Measurements from ENCODE around the gene GPI.
"Not testable (repeated sequence)": the region's sequence is repeated elsewhere in the genome, so short reads cannot be mapped to it uniquely, and the experiment has no call there.

Gene GPI
- 75.6 to 94.5 (median 82.1) reads per million in 4 donors for total RNA-seq

DNA sequence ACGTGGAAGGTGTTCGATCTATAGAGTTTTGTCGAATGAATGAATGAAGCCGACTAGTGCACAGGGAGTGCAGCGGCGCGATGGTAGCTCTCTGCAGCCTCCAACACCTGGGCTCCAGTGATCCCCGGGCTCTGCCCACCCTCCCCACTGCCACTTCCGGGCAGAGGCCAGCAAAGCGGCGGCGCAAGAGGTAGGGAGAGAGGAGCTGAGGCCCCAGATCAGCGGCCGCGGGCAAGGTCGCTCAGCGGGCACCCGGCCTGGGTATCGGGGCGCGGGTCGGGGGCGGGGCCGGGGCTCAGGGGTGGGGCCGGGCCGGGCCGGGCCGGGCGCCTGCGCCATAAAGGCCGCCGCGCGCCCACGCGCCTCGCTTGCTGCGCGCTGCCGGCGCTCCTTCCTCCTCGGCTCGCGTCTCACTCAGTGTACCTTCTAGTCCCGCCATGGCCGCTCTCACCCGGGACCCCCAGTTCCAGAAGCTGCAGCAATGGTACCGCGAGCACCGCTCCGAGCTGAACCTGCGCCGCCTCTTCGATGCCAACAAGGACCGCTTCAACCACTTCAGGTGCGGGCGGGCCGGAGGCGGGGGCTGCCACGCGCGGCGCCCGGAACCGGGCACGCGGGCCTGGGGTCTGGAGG lies at the start of gene GPI:
Gene GPI, plus strand, starts transcription at position 367 of the 633 bp plus-strand sequence. Its CDS starts 71 bp downstream, at position 438.
- DNase-seq = peak; percentile 42 to 67 (median 57)

DNA sequence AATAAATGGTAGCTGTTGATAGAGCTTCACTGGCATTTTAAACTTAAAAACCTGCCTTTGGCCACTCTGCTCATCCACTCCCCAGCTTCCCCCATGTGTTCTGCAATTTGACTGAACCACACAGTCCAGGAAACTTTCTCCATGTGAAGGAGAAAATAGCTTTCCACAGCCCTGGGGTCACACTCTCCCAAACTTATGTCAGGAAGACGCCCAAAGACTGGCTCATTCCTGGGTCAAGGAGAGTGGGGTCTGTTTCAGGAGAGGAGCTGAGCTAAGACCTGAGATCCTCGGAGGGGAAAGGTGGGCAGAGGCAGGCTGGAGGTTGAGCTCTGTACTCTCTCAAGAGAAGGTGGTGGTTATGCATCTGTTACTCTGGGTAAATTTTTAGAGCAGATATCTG lies 48.7 kb upstream of the GPI start:
- DNase-seq = no peak

DNA sequence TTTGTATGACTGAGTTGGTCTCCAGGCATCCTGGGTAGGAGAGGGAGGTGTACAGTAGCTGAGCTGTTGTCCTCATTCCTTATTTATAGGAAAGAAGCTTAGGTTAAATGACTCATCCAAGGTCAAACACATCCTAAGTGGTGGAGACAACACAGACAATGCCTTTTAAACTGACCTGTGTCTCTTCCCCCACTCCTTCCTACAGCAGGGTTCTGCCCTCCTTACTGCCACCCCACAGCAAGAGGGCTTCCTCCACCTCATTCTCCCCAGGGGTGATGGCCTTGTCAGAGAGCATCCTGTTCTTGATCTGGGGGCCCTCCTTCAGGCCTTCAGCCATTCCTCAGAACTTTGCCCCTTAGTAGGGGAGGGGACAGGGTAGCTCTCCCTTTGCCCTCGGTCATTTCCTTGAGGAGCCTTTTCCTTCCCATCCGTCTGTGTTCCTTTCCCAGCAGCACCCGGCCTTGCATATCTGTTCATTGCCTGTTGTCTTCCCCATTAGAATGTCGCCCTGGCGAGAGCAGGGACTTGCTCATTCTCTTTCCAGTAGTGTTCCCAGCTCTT lies 48.2 kb upstream of the GPI start:
- DNase-seq = no peak

DNA sequence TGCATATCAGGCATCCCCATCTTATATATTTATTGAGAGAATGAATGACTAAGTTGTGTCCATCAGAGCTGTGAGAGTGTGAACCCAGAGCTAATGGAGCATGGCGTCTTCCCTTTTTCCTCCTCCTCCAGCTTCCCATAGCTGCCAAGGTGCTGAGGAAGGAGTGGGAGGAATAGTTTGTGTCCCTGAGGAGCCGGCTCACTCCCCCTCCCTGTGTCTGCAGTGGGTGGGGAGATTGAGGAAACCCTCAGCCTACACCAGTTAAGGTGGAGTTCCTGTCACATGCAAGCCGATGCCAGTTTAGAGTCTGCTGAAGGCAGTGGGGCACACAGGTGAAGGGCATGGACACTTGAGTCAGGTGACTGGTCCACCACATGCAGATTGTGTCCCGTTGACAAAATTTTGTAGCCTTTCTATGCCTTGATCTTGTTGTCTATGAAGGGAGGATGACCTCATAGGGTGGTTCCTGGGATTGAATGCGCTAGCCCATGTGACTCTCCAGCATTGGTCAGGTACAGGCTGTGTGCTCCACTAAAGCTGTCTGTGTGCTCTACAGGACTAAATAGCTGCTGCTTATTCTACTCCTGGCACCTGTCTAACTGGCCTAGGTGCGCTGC lies 47.6 kb upstream of the GPI start:
- peak in 3 of 5 donors; percentile 9 to 22 (median 15) for DNase-seq

DNA sequence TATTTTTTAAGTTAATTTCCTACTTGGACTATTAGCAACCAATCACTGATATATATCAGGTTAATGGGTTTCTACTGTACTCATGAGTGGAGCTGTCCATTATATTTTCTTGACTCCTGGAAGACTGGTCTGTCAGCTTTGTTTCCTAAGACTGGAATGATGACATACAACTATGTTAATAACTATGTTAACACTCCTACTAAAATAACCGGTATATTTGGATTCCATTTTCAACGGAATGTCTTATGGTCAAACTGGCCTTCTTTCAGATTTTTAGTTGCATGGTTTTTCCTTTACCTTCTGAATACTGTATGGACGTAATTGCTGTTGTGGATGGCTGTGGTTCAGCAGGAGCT lies 45.8 kb upstream of the GPI start:
- DNase-seq = no peak

DNA sequence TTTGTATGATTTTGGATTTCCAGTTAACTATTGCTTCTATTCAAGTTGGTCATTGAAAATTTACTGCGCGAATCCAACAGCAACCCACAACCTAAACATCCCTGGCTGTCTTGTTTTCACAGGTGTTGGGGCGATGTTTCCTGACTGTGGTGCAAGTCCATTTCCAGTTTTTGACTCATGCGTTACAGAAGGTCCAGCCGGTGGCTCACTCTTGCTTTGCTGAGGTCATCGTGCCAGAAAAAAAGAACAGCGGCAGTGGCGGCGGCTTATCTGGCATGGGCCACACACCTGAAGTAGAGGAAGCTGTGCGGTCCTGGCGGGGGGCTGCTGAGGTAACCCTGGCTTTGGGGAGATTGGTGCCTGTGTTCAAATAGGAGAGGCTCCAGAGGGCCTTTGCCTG lies 45.2 kb upstream of the GPI start:
- DNase-seq = no peak

DNA sequence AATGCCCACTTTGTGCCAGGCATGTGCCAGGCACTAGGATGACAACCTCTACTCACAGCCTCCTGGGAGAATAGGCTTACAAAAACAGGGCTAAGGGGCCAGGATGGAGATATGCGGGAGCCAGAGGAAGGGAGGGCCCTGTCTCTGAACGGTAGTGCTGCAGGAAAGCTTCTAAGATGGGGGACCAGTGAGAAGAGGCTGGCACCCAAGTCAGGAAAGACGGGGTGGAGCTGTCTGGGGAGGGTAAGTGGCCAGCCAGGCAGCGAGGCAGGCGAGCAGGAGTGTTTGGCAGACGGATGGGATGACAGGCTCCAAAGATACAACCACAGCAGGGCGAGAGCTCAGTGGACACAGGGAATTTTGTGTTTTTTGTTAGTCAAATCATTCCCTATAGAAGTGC lies 44.7 kb upstream of the GPI start:
- no peak for DNase-seq

DNA sequence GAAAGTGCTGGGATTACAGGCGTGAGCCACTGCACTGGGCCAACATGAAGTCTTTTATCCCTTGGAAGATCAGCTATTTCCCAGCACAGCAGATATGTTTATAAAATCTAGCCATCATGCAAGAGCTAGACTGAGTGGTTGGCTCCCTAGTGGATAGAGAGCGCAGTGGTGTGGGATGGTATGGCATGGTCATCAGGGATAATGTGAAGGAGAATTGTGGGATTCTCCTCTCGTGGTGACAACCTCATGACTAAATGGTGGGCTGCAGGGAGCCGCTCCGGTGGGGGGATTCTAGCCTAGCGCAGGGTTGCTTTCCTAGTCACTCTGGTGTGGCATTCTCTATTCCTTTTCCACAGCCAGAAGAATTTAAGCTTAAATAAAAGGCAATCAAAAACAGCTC lies 43.3 kb upstream of the GPI start:
- no peak for DNase-seq

DNA sequence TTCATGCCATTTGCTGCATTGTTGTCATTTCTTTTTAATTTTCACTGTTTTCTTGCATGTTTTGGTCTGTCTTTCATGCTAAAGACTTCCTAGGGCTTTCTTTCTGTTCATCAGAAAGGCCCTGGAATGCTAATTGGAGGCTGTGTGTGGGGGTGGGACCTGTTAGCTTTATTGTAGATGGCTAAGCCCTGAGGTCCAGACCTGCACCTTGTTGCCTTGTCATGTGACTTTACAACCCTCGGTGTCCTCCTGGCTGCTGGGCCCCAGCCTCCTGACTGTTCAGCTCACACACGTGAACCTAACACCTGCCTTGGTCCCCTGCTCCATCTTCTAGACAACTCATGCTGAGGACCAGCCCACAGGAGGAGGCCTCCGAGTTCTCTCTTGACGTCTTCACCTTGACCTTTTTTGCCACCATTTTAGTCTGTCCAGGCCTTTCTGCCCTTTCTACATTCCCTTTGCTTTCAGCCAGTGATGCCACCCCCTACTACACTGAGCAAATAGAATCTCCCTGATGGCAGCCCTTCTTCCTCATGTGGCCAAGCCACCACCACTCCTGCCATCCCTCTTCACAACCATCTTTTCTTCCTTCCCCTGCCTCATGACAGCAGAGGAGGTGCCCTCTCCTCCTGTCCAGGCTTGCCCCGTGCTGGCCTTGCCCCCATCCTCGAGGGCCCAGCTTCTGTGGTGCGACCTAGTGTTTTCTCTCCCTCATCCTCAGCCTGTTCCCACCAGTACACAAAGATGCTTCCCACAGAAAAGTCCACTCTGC lies 41.4 kb upstream of the GPI start:
- no peak for DNase-seq

DNA sequence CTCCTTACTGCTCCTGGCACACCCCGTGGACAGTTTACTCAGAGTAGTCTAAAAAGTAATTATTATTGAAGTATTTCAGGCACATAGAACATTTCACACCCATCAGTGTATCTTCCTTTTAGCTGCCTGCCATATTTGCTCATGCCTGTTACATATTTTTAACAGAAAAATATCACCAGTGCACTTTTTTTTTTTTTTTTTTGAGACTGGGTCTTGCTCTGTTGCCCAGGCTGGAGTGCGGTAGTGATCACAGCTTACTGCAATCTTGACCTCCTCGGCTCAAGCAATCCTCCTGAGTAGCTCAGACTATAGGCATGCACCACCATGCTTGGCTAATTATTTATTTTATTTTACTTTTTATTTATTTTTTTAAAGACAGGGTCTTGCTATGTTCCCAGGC lies 40.7 kb upstream of the GPI start:
- no peak for DNase-seq

DNA sequence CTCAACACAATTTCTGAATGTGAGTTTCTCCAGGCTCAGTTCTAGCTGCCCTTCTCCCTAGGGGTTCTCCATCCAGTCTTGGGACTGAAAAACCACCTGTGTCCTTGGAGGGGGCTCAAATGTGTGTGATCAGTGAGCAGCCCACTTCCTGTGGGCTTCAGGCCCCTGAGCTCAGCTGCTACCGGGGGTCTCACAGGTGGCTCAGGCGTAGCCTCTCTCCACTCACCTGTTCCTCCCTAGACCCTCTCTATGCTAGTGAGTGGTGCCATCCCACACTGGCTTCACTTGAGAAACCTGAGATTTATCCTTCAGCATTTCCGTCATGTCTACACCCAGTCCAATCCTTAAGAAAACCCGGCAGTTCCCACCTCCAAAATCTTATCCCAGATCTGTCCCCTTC lies 39.8 kb upstream of the GPI start:
- no peak for DNase-seq

DNA sequence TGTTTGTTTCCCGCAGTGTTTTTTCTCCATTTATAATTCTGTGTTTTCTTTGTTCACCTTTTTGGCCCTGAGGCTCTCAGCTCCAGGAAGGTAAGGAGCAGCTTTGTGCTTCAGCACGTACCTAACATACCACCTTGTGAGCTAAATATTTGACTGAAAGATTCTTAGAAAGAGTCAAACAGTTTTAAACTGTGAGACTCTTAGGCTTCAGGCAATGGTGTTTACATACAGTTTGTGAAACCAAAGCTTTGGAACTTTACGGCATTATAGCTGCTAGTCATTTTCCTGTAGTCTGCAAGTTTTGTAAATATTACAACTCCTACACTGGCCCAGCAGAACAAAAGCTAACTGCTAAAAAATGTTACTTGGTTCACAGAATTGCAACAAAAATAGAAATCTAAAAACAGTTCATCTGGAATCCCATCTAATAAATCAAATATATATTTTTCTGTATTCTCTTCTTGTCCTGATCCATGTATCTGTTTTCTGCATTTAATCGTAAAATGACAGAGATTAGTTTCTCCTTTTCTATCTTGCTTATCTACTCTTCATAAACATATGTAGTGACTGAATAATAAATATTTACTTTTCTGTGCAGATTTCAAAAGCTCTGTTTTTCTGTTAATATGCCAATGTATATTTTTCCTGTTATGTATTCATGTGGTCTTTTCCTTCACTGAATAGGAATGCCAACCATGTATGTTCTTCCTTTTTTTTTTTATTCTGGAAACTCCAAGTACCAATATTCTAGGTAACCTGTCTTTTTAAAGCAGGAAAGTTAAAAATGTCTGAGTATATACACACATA lies 38.8 kb upstream of the GPI start:
- no peak for DNase-seq

DNA sequence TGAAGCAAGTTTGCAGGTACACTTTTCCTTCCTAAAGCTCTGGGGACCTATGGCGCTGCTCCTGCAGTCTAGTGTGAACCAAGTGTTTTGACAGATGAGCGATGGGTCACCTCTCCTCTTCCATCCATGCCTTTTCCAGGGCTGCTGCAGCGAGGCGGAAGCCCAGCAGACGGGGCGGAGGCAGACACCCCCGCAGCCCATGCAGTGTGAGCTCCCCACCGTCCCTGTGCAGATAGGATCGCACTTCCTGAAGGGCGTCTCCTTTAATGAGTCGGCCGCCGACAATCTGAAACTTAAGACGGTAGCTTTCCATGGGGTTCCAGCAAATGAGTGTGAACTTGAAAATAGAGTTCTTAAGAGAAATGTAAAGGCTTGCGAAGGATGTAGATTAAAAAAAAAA lies 37.1 kb upstream of the GPI start:
- no peak for DNase-seq

DNA sequence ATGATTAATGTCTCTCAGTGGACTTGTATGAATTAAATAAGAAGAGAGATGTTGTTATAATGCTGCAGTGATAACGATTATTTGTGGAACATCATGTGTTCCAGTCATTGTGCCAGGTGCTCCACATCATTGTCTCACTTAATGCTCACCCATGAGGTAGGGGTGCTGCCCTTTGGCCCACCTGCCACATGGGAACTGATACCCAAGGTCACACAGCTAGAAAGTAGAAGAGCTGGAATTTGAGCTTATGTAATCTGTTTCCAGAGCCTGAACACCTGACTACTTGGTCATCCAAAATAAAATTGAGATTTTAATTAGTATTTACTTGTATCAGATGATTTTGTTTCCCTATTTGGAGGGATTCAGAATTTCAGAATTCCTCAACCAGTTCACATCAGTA lies 36.0 kb upstream of the GPI start:
- no peak for DNase-seq

DNA sequence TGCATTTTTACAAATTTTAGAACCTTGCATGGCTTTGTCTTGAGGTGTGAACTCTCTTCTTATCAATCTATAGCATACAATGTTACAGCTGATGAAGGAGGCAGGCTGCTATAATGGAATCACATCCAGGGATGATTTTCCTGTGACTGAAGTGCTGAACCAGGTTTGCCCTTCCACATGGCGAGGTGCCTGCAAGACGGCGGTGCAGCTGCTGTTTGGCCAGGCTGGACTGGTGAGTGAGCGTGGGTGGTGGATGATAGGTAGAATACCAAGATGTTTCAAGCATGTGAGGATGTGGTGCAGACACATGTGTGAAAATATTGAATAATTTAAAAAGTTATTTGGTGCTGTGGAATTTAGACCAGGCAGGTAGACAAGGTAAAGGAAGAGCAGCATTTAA lies 34.9 kb upstream of the GPI start:
- no peak for DNase-seq

DNA sequence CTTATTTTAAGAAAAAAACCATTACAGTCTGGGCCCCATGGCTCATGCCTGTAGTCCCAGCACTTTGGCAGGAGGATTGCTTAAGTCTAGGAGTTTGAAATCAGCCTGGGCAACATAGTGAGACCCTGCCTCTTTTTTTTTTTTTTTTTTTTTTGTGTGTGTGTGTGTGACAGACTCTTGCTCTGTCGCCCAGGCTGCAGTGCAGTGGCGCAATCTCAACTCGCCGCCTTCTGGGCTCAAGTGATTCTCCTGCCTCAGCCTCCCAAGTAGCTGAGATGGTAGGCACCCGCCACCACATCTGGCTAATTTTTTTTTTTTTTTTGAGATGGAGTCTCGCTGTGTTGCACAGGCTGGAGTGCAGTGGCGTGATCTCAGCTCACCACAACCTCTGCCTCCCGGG lies 34.4 kb upstream of the GPI start:
- DNase-seq = not testable (repeated sequence)

DNA sequence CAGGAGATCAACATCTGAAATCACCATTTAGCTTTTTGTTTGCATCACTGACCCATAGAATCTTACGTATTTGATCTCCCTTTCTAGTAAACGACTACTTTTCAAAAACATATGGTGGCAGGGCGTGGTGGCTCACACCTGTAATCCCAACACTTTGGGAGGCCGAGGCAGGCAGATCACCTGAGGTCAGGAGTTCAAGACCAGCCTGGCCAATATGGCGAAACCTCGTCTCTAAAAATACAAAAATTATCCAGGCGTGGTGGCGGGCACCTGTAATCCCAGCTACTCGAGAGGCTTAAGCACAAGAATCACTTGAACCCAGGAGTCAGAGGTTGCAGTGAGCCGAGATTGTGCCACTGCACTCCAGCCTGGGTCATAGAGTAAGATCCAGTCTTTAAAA lies 33.4 kb upstream of the GPI start:
- DNase-seq = not testable (repeated sequence)

DNA sequence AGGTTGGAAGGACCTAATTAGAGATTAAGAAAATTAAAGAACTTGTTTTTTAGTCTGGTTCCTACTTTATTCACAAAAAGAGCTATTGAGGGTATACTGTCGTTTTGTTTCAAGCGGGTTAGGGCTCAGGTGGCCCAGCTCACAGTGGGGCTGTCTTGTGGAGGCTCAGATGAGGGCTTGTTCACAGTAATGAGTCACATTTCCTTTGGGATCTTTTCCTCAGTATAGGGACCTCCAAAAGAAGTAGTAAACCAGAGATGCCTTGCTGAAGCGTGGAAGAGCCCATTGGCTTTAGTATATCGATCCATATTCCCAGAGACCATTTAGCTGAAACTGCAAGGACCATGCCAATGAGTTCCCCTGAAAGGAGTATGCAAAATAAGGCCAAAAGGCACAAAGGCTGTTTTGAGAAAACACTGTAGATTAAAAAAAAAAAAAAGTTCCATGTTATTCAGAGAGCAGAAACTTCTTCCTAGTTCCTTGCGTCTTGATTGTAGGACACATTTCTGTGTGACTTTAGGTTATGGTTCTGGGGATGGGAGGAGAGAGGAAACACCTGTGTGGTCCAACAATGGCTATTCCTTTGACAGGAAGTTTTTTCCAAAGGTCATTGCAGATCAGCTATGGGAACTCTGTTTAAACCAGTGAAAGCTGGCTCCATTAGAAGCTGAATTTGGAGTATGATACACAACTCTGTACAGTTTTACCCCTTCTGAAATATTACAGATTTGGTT lies 32.8 kb upstream of the GPI start:
- DNase-seq = no peak

DNA sequence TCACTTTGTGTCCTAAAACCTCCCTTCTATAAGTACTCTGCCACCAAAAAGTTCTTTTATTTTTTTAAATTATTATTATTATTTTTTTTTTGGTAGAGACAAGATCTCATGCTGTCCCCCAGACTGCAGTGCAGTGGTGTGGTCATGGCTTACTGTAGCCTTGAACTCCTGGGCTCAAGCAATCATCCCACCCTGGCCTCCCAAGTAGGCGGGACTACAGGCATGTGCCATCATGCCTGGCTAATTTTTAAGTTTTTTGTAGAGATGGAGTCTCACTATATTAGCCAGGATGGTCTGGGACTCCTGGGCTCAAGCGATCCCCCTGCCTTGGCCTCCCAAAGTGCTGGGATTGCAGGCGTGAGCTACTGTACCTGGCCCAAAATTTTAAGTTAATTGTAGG lies 29.1 kb upstream of the GPI start:
- no peak for DNase-seq

DNA sequence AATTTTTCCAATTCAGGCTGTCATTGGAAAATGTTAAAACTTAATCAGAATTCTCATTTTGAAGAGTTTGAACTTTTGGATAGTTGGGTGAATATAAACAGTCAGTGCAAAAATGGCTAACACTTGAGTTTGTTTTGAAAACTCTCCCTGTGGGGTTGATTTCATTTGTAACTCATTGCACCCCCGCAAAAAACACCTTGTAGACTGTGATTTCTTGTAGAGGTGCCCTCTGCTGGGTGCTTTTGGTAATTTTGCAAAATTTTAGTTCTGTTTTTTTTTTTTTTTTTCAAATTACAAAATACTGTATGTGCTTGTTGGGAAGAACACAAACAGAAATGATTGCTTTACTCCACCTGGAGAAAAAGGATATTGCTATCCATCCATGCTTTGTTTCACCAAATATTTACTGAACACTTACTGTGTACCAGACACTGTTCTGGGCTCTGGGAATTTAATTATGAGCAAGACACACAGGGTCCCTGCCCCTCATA lies 28.2 kb upstream of the GPI start:
- DNase-seq = peak in 4 of 5 donors; percentile 13 to 45 (median 32)

DNA sequence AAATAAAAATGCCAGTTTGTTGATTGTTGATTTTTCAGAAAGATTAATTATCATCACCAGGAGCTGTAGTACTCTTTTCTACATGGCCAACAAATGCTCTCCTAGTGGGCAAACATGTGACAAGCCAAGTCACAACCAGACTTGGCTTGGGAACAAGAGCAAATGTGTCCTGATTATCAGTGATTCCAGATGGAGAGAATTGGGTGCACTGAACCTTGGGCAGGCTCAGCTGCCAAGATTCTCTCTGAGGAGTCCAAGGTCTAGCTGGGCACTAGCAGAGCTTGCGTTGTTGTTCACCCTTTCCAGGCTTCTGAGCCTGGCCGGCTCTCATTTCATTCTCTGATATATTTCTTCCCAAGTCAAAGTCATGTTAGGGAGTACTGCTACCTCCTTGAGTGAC lies 27.3 kb upstream of the GPI start:
- DNase-seq = no peak
